Activated T-helper 1 cell treated with anti-CD3 and anti-CD28 coated beads, Interleukin-2, amount 50 U/mL, for 16 hours (primary cell): ENCODE measurements around the gene UNC93A.

ENCODE experiments used
- DNase-seq, 2 donors: peaks; one replicate each; pipeline ENCODE4 v3.0.0-alpha.2; 2020; ENCODE audit warnings: low read depth in 1 of 2, low spot score in 1 of 2

Gene UNC93A

GRCh38 chr6:167293088-167293589 lies 2.0 kb downstream of the UNC93A start:
- no peak for DNase-seq

GRCh38 chr6:167293590-167294091 lies 2.5 kb downstream of the UNC93A start:
- DNase-seq, result no peak

GRCh38 chr6:167294241-167294640 lies 3.1 kb downstream of the UNC93A start:
- DNase-seq, result no peak

- DNase-seq, result no peak
Observed at GRCh38 chr6:167294651-167295494, 3.8 kb downstream of the UNC93A start.

GRCh38 chr6:167295495-167296292 lies 4.6 kb downstream of the UNC93A start:
- no peak for DNase-seq

- no peak for DNase-seq
Observed at GRCh38 chr6:167296293-167296690, 5.2 kb downstream of the UNC93A start.

GRCh38 chr6:167296902-167297301 lies 5.8 kb downstream of the UNC93A start:
- DNase-seq, result no peak

- DNase-seq, result no peak
Observed at GRCh38 chr6:167298127-167298526, 7.0 kb downstream of the UNC93A start.

- DNase-seq, result no peak
Observed at GRCh38 chr6:167299641-167300308, 8.7 kb downstream of the UNC93A start.

- no peak for DNase-seq
Observed at GRCh38 chr6:167300902-167301777, 10.0 kb downstream of the UNC93A start.

GRCh38 chr6:167302074-167302473 lies 11.0 kb downstream of the UNC93A start:
- DNase-seq, result no peak

GRCh38 chr6:167302796-167303195 lies 11.7 kb downstream of the UNC93A start:
- DNase-seq, result no peak

- DNase-seq, result no peak
Observed at GRCh38 chr6:167303675-167304625, 12.8 kb downstream of the UNC93A start.

- DNase-seq, result no peak
Observed at GRCh38 chr6:167304912-167305311, 13.8 kb downstream of the UNC93A start.

GRCh38 chr6:167305796-167306195 lies 14.7 kb downstream of the UNC93A start:
- DNase-seq, result no peak

GRCh38 chr6:167306401-167306998 lies 15.4 kb downstream of the UNC93A start:
- no peak for DNase-seq

GRCh38 chr6:167307342-167307955 lies 16.3 kb downstream of the UNC93A start:
- no peak for DNase-seq

- no peak for DNase-seq
Observed at GRCh38 chr6:167308207-167308606, 17.1 kb downstream of the UNC93A start.
